GM21381 (cell line): ENCODE data around the gene HMSD.

Experiments used
- ATAC-seq: cut with Tn5 transposase; IDR thresholded peaks from one replicate; pipeline ENCODE4 v1.9.1; 2021; ENCODE audit warnings: mild to moderate bottlenecking, moderate library complexity; ENCODE audit not compliant: unreplicated experiment

Gene HMSD

DNA sequence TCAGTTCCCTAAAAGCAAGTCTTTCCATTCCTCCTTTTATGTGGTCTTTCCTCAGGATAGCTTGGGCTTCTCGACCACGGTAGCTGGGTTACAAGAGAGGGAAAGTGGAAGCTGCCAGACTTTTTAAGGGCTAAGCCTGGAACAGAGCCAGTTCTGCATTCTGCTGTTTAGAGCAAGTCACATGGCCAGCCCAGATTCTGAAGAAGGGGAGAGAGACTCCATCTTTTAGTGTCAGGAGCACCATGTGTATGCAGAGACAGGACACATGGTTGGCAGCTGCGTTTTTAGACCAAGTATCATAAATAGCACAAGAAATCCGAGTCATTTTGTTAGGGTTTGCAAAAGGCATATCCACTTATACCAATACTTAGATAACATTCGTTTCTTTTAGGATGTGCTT lies 4.7 kb downstream of the HMSD start:
- ATAC-seq = no peak

- no peak for ATAC-seq
Measured at GRCh38 chr18:63956755-63957154, 7.7 kb downstream of the HMSD start.

GRCh38 chr18:63960891-63961290 lies 11.8 kb downstream of the HMSD start:
- no peak for ATAC-seq

- ATAC-seq = no peak
Measured at GRCh38 chr18:63961435-63961980, 12.4 kb downstream of the HMSD start.

DNA sequence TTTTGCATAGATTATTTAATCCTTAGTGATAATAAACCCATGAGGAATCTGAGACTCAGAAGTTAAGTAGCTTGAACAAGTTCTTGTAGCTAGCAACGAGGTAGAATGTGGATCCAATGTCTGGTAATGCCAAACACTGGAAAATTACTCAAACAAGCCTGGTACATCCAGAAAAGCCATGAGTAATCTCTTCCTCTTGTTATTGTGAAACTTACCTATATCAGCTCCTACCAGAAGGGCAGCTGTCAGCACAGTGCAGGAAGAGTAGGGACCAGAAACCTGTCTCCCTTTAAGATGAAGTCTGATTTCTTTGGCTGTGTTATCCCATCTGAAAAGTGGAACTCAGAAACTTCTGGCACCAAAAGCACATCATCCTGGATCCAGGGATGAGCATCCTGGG lies 13.0 kb downstream of the HMSD start:
- ATAC-seq = no peak

- ATAC-seq = peak; percentile 78
Measured at GRCh38 chr18:63963615-63964256, 14.6 kb downstream of the HMSD start.

- no peak for ATAC-seq
Measured at GRCh38 chr18:63964908-63965307, 15.8 kb downstream of the HMSD start.

- no peak for ATAC-seq
Measured at GRCh38 chr18:63965716-63966330, 16.7 kb downstream of the HMSD start.

- ATAC-seq = peak; percentile 88
Measured at GRCh38 chr18:63969942-63970808, 21.1 kb downstream of the HMSD start, which contains the start of gene SERPINB8. SERPINB8 (plus strand) TSS chr18:63970081; CDS start chr18:63978309, 8,228 bp downstream.

GRCh38 chr18:63970809-63971205 lies 21.7 kb downstream of the HMSD start:
- ATAC-seq = no peak

- ATAC-seq = no peak
Measured at GRCh38 chr18:63971320-63972001, 22.4 kb downstream of the HMSD start.

- ATAC-seq = no peak
Measured at GRCh38 chr18:63972002-63972376, 22.9 kb downstream of the HMSD start.

GRCh38 chr18:63974991-63975390 lies 25.9 kb downstream of the HMSD start:
- ATAC-seq = no peak

DNA sequence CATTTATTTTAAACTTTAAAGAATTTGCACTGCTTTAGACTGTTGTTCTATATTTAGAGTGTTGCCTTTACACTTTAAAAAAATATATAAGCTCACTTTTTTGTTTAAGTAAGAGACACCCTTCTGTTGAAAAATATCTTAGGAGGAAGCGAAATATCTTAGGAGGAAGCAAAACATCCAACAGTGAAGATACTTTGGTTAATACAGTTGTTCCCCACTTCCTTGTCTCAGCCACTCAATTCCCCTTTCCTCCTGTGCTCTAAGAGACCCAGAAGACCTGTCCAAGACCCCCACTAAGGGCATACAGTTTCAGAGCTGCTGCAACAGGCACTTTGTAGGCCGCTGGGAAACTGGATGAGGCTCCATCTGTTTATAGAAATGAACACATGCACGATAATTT lies 26.5 kb downstream of the HMSD start:
- ATAC-seq = no peak

GRCh38 chr18:63977040-63977439 lies 27.9 kb downstream of the HMSD start:
- no peak for ATAC-seq

DNA sequence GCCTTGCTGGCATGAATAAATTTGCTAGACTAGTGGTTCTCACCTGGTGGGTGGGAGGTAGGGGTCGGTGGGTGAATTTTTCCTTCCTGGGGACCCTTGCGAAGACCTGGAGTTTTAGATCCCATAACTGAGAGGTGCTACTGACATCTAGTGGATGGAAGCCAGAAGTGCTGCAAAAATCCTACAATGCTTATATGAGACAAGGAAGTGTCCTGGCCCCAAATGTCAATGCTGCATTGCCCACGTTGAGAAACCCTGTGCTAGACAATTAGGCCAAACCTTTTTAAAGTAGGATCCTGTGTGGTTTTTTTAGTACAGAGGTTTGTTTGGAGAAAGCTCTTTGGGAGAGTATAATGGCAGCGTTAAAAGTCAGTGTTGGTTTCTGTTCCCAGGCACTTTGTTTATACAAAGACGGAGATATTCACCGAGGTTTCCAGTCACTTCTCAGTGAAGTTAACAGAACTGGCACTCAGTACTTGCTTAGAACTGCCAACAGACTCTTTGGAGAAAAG lies 30.4 kb downstream of the HMSD start:
- ATAC-seq = peak; percentile 59

DNA sequence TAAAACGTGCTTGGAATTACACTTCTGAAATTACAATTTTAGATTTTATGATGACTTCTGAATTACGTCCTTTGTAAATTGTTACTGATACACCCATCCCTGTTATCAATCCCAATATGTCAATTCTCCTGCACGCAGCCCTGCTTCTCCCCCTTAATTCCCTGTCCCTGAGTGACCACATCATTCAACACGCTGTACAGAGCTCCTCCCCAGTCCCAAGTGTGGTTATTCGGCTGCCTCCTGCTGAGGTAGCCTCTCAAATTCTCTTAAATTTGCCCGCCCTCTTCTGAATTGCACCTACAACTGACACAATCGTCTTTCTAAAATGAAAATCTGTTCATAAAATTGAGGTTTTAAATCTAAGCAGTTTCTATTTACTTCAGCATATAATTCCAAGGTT lies 30.9 kb downstream of the HMSD start:
- no peak for ATAC-seq

DNA sequence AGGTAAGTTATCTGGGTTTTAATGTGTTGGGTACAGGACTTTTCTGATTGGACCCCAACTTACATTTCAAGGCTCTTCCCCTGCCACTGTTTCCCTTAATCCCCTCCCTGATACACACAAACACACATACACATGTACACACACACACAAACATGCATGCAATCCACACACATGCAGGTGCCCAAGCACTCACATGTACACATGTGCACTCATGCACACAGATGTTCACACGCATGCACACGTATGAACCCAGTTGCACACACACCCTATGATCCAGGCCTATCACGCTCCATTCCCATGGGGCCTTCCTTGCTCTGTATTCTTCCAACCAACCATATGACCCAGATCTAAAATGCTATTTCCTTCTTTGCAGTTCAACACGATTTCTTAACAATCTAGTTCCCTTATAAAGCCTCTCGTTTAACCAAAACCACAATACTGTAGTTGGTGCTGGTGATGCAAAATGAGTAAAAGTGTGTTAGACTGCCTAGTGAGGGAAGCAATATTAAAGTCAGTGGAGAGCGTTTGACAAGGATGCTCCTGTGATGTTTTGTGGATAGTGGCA lies 31.9 kb downstream of the HMSD start:
- no peak for ATAC-seq

DNA sequence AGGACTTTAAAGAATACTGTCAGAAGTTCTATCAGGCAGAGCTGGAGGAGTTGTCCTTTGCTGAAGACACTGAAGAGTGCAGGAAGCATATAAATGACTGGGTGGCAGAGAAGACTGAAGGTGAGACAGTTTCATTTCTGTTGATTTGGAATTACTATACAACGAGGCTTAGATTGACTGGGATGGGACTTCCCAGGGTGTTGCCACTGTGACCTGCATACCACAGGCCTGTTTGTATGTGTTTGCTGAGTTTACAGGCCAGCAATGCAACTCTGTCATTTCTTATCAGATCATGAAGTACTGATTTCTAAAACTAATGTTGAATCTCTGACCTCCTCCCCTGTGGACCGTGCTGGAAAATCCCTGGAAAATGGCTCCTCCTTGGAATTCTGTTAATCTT lies 32.6 kb downstream of the HMSD start:
- no peak for ATAC-seq

DNA sequence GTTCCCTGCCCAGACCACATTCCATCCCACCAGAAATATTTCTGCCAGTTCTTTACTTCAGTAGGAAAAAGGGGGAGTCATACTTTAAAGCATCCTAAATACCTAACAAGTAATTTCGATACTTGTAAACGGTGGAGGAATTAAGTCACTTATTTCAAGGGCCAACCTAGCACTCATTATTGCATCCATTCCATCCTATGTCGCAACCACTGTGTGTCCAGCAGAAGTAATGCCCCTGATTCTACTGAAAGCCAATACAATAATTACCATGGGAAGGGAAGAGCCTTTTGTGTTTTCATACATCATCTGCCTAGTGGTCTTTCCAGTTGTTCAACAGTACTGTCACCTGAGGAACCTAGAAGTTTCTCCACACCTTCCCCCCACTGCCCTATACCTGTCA lies 33.3 kb downstream of the HMSD start:
- ATAC-seq = no peak

- no peak for ATAC-seq
Measured at GRCh38 chr18:63986885-63987284, 37.8 kb downstream of the HMSD start.
